A673 (cell line): ENCODE data around the gene RTCB. TPM values are rescaled to one million over a fixed set of nuclear protein-coding genes. Genes with fewer than 3 reads are reported as not detected.

Experiments
- BruUV-seq: library from RNA; stranded (reverse); fragments of 400-500 nt; replicated peaks from 2 replicates; lab custom pipeline; 2021; lab: Mats Ljungman, UMichigan
- CTCF ChIA-PET: fragments of 300-600 bp; sonication (Branson Sonifier 250); formaldehyde crosslinking; loops from one replicate; lab custom pipeline; 2022; ENCODE audit warnings: antibody characterized with exemption; lab: Charles Lee
- POLR2A ChIA-PET: fragments of 300-600 bp; sonication (Branson Sonifier 250); formaldehyde crosslinking; loops from one replicate; lab custom pipeline; 2022; ENCODE audit warnings: antibody characterized with exemption; ENCODE audit not compliant: low non-redundant PET; lab: Charles Lee
- DNase-seq: peaks from one replicate; pipeline ENCODE4 v3.0.0-alpha.2; 2015; ENCODE audit warnings: low spot score
- H3K27ac ChIP-seq: fragments of 200-600 bp; sonication (generic); 2 replicates; pipeline ENCODE4 v1.5.1; 2016; ENCODE audit warnings: mixed run types, low read depth, mild to moderate bottlenecking, mixed read lengths, antibody characterized with exemption, low read length; ENCODE audit not compliant: poor library complexity, severe bottlenecking
- H3K27me3 ChIP-seq: fragments of 200-600 bp; sonication (generic); replicated peaks from 2 replicates; pipeline ENCODE4 v1.6.1; 2017; ENCODE audit warnings: mixed run types, low read depth, mild to moderate bottlenecking, mixed read lengths, antibody characterized with exemption, low read length; ENCODE audit not compliant: insufficient read depth, poor library complexity
- H3K36me3 ChIP-seq: fragments of 200-600 bp; sonication (generic); 2 replicates; pipeline ENCODE4 v1.6.1; 2016; ENCODE audit warnings: mixed run types, mild to moderate bottlenecking, mixed read lengths, antibody characterized with exemption, low read length; ENCODE audit not compliant: insufficient read depth, poor library complexity, severe bottlenecking
- H3K4me1 ChIP-seq: fragments of 200-600 bp; sonication (generic); 2 replicates; pipeline ENCODE4 v1.6.1; 2017; ENCODE audit warnings: mixed run types, mild to moderate bottlenecking, mixed read lengths, antibody characterized with exemption, low read length; ENCODE audit not compliant: insufficient read depth, poor library complexity, severe bottlenecking
- H3K4me3 ChIP-seq: fragments of 200-600 bp; sonication (generic); 2 replicates; pipeline ENCODE4 v1.5.1; 2016; ENCODE audit warnings: low read depth, mixed run types, mild to moderate bottlenecking, mixed read lengths, low read length; ENCODE audit not compliant: poor library complexity, severe bottlenecking
- H3K9me3 ChIP-seq: fragments of 200-600 bp; sonication (generic); 2 replicates; pipeline ENCODE4 v1.6.1; 2016; ENCODE audit warnings: mixed run types, low read depth, mild to moderate bottlenecking, mixed read lengths, antibody characterized with exemption, low read length; ENCODE audit not compliant: poor library complexity, severe bottlenecking
- CTCF ChIP-seq: fragments of 300-800, 200-600 bp; sonication (generic); conservative IDR thresholded peaks from 2 replicates; pipeline ENCODE4 v1.5.1; 2017; ENCODE audit warnings: low read depth, mild to moderate bottlenecking, antibody characterized with exemption, low read length, moderate library complexity, mixed read lengths
- EZH2 ChIP-seq: fragments of 200-600 bp; sonication (generic); IDR thresholded peaks from 2 replicates; pipeline ENCODE4 v1.6.1; 2017; ENCODE audit warnings: borderline replicate concordance, low read depth, mild to moderate bottlenecking, mixed read lengths, antibody characterized with exemption, low read length; ENCODE audit not compliant: poor library complexity, severe bottlenecking
- intact Hi-C: fragments of 100-400 bp; cut with micrococcal nuclease; formaldehyde crosslinking; loops from one replicate; pipeline ENCODE4 v1.10.0; 2022; ENCODE audit not compliant: unreplicated experiment
- total RNA-seq: library from RNA; stranded (reverse); gene quantifications from 2 replicates; pipeline ENCODE4 v1.2.3, GENCODE V29; 2021

Gene RTCB
- total RNA-seq, 1 experiment from 2014 or later: 123 TPM

- no peak for DNase-seq
These were observed 36.9 kb upstream of the RTCB start for GRCh38 chr22:32448980-32449379.

GRCh38 chr22:32446321-32446720 lies 34.3 kb upstream of the RTCB start:
- ChIA-PET POLR2A (no interaction called here), CTCF (no interaction called here)
- TF ChIP-seq EZH2: no peak
- no peak for TF ChIP-seq CTCF
- H3K36me3 ChIP-seq: no peaks in the 10 kb centered on the region
- BruUV-seq: no TSS peak
- no peak overlapping the region for H3K4me3 ChIP-seq
- H3K9me3 ChIP-seq: no peaks in the 10 kb centered on the region
- intact Hi-C loops: no loop called here
- peaks cover 24% of the 10 kb centered on the region for H3K27me3 ChIP-seq
- H3K4me1 ChIP-seq: no peaks in the 10 kb centered on the region
- H3K27ac ChIP-seq: no peak overlapping the region
- no peak for DNase-seq

More at GRCh38 chr22:32448980-32449379, 36.9 kb upstream of the RTCB start:
- ChIA-PET CTCF (no interaction called here), POLR2A (no interaction called here)
- H3K36me3 ChIP-seq: no peaks in the 10 kb centered on the region
- intact Hi-C loops: no loop called here
- peaks cover 11% of the 10 kb centered on the region for H3K27me3 ChIP-seq
- BruUV-seq: no TSS peak
- H3K27ac ChIP-seq: no peak overlapping the region
- TF ChIP-seq EZH2: no peak
- no peak for TF ChIP-seq CTCF
- H3K4me1 ChIP-seq: no peaks in the 10 kb centered on the region
- no peaks in the 10 kb centered on the region for H3K9me3 ChIP-seq
- no peak overlapping the region for H3K4me3 ChIP-seq

- H3K27ac ChIP-seq: no peak overlapping the region
- no peaks in the 10 kb centered on the region for H3K36me3 ChIP-seq
- no peak overlapping the region for H3K4me3 ChIP-seq
- BruUV-seq: no TSS peak
- ChIA-PET POLR2A (no interaction called here), CTCF (interaction anchor here (1.1 kb wide), 1 partner anchor 65 kb away, joined by 3 read pairs; no protein-coding TSS in a partner anchor)
- no peaks in the 10 kb centered on the region for H3K9me3 ChIP-seq
- H3K27me3 ChIP-seq: peaks cover 40% of the 10 kb centered on the region
- intact Hi-C loops: no loop called here
- no peaks in the 10 kb centered on the region for H3K4me1 ChIP-seq
- TF ChIP-seq EZH2 (no peak), CTCF (peak; percentile 51)
- DNase-seq: peak; percentile 37
These were observed 32.0 kb upstream of the RTCB start for GRCh38 chr22:32444068-32444467.
